KG1 (cell line): ENCODE measurements around the gene FNTB.

Source experiments
- DNase-seq: peaks from one replicate; lab custom pipeline; 2025; lab: John Stamatoyannopoulos, UW

FNTB gene

GRCh38 chr14:65052832-65053231 is 66.1 kb downstream of the FNTB start:
- no peak for DNase-seq

- DNase-seq: no peak
These were observed 66.8 kb downstream of the FNTB start for GRCh38 chr14:65053466-65053865.

GRCh38 chr14:65054471-65055085 is 67.9 kb downstream of the FNTB start:
- DNase-seq: no peak

GRCh38 chr14:65057695-65058094 is 71.0 kb downstream of the FNTB start:
- no peak for DNase-seq

- no peak for DNase-seq
These were observed 75.7 kb downstream of the FNTB start for GRCh38 chr14:65062096-65063075.

GRCh38 chr14:65065719-65066118 is 79.0 kb downstream of the FNTB start:
- no peak for DNase-seq

GRCh38 chr14:65069874-65070413 is 83.2 kb downstream of the FNTB start:
- DNase-seq: no peak

- no peak for DNase-seq
These were observed 83.8 kb downstream of the FNTB start for GRCh38 chr14:65070471-65070976.

GRCh38 chr14:65071544-65071943 is 84.8 kb downstream of the FNTB start:
- DNase-seq: no peak

- DNase-seq: no peak
These were observed 85.6 kb downstream of the FNTB start for GRCh38 chr14:65072256-65072655.

- no peak for DNase-seq
These were observed 86.2 kb downstream of the FNTB start for GRCh38 chr14:65072937-65073336.

GRCh38 chr14:65073605-65074201 is 87.0 kb downstream of the FNTB start:
- DNase-seq: no peak

GRCh38 chr14:65074449-65075150 is 87.9 kb downstream of the FNTB start:
- no peak for DNase-seq

GRCh38 chr14:65075628-65076325 is 89.1 kb downstream of the FNTB start:
- DNase-seq: no peak

- no peak for DNase-seq
These were observed 90.6 kb downstream of the FNTB start for GRCh38 chr14:65077318-65077717.

- no peak for DNase-seq
These were observed 92.5 kb downstream of the FNTB start for GRCh38 chr14:65079201-65079600.

GRCh38 chr14:65079768-65080167 is 93.1 kb downstream of the FNTB start:
- no peak for DNase-seq

GRCh38 chr14:65080960-65081747 is 94.5 kb downstream of the FNTB start:
- DNase-seq: no peak

GRCh38 chr14:65082930-65083329 is 96.2 kb downstream of the FNTB start:
- no peak for DNase-seq
